Caco-2 (cell line): Measurements from ENCODE around the gene VSTM2A. TPM values are rescaled to one million over a fixed set of nuclear protein-coding genes. Genes with fewer than 3 reads are reported as not detected.

Experiments
- BruUV-seq: library from RNA; stranded (reverse); fragments of 400-500 nt; replicated peaks from 2 replicates; lab custom pipeline; 2021; lab: Mats Ljungman, UMichigan
- CTCF ChIA-PET: fragments of 300-600 bp; sonication (Branson Sonifier 250); formaldehyde crosslinking; loops from one replicate; lab custom pipeline; 2022; ENCODE audit warnings: antibody characterized with exemption; lab: Charles Lee
- POLR2A ChIA-PET: fragments of 300-600 bp; sonication (Branson Sonifier 250); formaldehyde crosslinking; loops from one replicate; lab custom pipeline; 2022; ENCODE audit warnings: antibody characterized with exemption; lab: Charles Lee
- DNase-seq, 2 experiments: peaks; one replicate each; pipeline versions ENCODE4 v3.0.0 to v3.0.0-alpha.2; 2020 to 2022
- H3K27me3 ChIP-seq: replicated peaks from 2 replicates; pipeline ENCODE4 v1.6.0; 2011; ENCODE audit warnings: low read length; ENCODE audit not compliant: control insufficient read depth, insufficient read depth
- H3K36me3 ChIP-seq: 2 replicates; pipeline ENCODE4 v1.5.1; 2011; ENCODE audit warnings: low read length; ENCODE audit not compliant: control insufficient read depth, insufficient read depth
- H3K4me1 ChIP-seq: fragments of 250-450 bp; sonication (Bioruptor Pico); 2 replicates; pipeline ENCODE4 v1.5.1; 2020; ENCODE audit warnings: mild to moderate bottlenecking
- H3K4me3 ChIP-seq: 2 replicates; pipeline ENCODE4 v1.5.1; 2011; ENCODE audit warnings: low read depth, mild to moderate bottlenecking, control low read depth, low read length
- H3K9me3 ChIP-seq: fragments of 250-450 bp; sonication (Bioruptor Pico); 2 replicates; pipeline ENCODE4 v1.5.1; 2020; ENCODE audit warnings: mild to moderate bottlenecking, moderate library complexity
- H3K27ac Mint-ChIP-seq: one replicate; pipeline ENCODE4 v1.8.0; 2022; ENCODE audit warnings: mixed read lengths; ENCODE audit not compliant: unreplicated experiment
- H3K27me3 Mint-ChIP-seq: one replicate; pipeline ENCODE4 v1.8.0; 2022; ENCODE audit warnings: mixed read lengths; ENCODE audit not compliant: insufficient read depth, unreplicated experiment
- H3K36me3 Mint-ChIP-seq: one replicate; pipeline ENCODE4 v1.8.0; 2022; ENCODE audit warnings: mild to moderate bottlenecking, mixed read lengths; ENCODE audit not compliant: insufficient read depth, unreplicated experiment
- H3K4me1 Mint-ChIP-seq: one replicate; pipeline ENCODE4 v1.8.0; 2022; ENCODE audit warnings: low read depth, mixed read lengths; ENCODE audit not compliant: unreplicated experiment
- H3K4me3 Mint-ChIP-seq: one replicate; pipeline ENCODE4 v1.8.0; 2022; ENCODE audit warnings: mild to moderate bottlenecking, moderate library complexity, mixed read lengths; ENCODE audit not compliant: unreplicated experiment
- H3K9me3 Mint-ChIP-seq: one replicate; pipeline ENCODE4 v1.8.0; 2022; ENCODE audit warnings: mixed read lengths; ENCODE audit not compliant: unreplicated experiment
- CTCF ChIP-seq, 2 experiments: fragments of 200-600 bp in 1 of 2; IDR thresholded peaks; 1 replicate in 1 of 2; 2 replicates in 1 of 2; pipeline versions ENCODE4 v1.5.1 to v1.8.0; 2011 to 2022; ENCODE audit warnings: antibody characterized with exemption in 1 of 2, control low read depth in 1 of 2, inconsistent platforms in 1 of 2, low read depth in 1 of 2, low read length in 1 of 2, mild to moderate bottlenecking in 1 of 2, moderate library complexity in 1 of 2; ENCODE audit not compliant: insufficient read depth in 1 of 2, severe bottlenecking in 1 of 2, unreplicated experiment in 1 of 2
- intact Hi-C: fragments of 100-400 bp; cut with micrococcal nuclease; formaldehyde crosslinking; loops from one replicate; pipeline ENCODE4 v1.10.0; 2022; ENCODE audit not compliant: unreplicated experiment
- total RNA-seq: library from RNA; stranded (reverse); gene quantifications from 2 replicates; pipeline ENCODE4 v1.2.3, GENCODE V29; 2022

Gene VSTM2A
- total RNA-seq, 1 experiment from 2014 or later, result not detected

DNA sequence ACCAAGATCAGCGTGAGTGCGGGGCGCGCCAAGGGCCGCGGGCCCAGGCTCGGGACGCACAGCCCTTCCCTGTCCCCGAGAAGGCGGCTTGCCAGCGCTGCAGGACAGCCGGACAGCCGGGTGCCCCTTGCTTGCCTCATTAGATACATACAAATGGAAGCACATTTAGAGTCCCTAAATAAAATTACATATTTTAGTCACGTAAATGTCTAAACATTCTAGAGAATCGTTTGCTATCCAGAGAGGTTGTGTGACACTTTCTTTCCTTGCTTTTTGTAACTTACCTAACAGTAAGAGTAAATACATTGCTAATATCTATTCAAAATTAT is 4.8 kb downstream of the VSTM2A start:
- CTCF ChIA-PET, result interaction anchor here (0.6 kb wide), 1 partner anchor 118 kb away, joined by 3 read pairs; no protein-coding TSS in a partner anchor

DNA sequence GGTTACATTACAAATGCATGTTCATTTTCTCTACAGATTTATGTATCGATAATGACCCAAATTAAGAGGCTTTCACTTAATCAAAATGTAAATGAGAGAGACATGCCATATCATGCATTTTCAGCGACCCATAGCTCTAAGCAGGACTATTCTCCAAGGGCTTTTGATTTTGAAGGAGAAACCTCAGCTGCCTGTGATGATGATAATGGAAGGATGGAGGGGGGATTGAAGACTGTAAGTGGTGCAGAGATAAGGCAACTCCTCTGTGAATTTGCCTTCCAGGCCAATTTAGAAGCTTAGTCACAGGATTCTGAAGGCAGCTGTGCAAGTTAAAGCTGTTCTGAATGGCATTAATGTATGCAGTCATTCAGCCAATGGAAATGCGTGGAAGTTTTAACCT is 8.3 kb downstream of the VSTM2A start:
- no TSS peak for BruUV-seq
- POLR2A ChIA-PET, result no interaction called here
- no peaks in the 10 kb centered on the region for H3K36me3 ChIP-seq
- Mint-ChIP-seq H3K4me1 (no peaks in the 10 kb centered on the region), H3K27me3 (peaks cover 22% of the 10 kb centered on the region), H3K27ac (no peak overlapping the region), H3K9me3 (no peaks in the 10 kb centered on the region), H3K4me3 (no peak overlapping the region), H3K36me3 (no peaks in the 10 kb centered on the region)
- no peak for DNase-seq
- H3K4me3 ChIP-seq, result no peak overlapping the region
- no peaks in the 10 kb centered on the region for H3K4me1 ChIP-seq
- CTCF ChIA-PET, result no interaction called here
- TF ChIP-seq CTCF (IDR thresholded peaks at IDR 0.05; ENCODE audit: insufficient read depth in 1 of 2, low read depth in 1 of 2, low read length in 1 of 2, severe bottlenecking in 1 of 2, unreplicated experiment in 1 of 2), result no peak
- intact Hi-C loops, result no loop called here
- H3K27me3 ChIP-seq, result no peaks in the 10 kb centered on the region
- no peaks in the 10 kb centered on the region for H3K9me3 ChIP-seq

More for the DNA sequence above, 4.8 kb downstream of the VSTM2A start:
- POLR2A ChIA-PET, result no interaction called here
- no peaks in the 10 kb centered on the region for H3K36me3 ChIP-seq
- H3K9me3 ChIP-seq, result no peaks in the 10 kb centered on the region
- no peak overlapping the region; the same call in 1 of the 2 replicates for H3K4me3 ChIP-seq
- H3K27ac Mint-ChIP-seq, result no peak overlapping the region
- H3K27me3 Mint-ChIP-seq, result peaks cover 29% of the 10 kb centered on the region
- H3K9me3 Mint-ChIP-seq, result no peaks in the 10 kb centered on the region
- no peak for DNase-seq
- H3K4me3 Mint-ChIP-seq, result peak overlapping the region; percentile 61
- peaks cover 9% of the 10 kb centered on the region for H3K4me1 Mint-ChIP-seq
- no peaks in the 10 kb centered on the region for H3K4me1 ChIP-seq
- H3K27me3 ChIP-seq, result no peaks in the 10 kb centered on the region
- H3K36me3 Mint-ChIP-seq, result no peaks in the 10 kb centered on the region
- no peak for TF ChIP-seq CTCF (IDR thresholded peaks at IDR 0.05; ENCODE audit: insufficient read depth in 1 of 2, low read depth in 1 of 2, low read length in 1 of 2, severe bottlenecking in 1 of 2, unreplicated experiment in 1 of 2)
- BruUV-seq, result no TSS peak
- intact Hi-C loops, result loop anchor here (1.0 kb wide), 1 partner anchor 117 kb away; no protein-coding TSS in a partner anchor

DNA sequence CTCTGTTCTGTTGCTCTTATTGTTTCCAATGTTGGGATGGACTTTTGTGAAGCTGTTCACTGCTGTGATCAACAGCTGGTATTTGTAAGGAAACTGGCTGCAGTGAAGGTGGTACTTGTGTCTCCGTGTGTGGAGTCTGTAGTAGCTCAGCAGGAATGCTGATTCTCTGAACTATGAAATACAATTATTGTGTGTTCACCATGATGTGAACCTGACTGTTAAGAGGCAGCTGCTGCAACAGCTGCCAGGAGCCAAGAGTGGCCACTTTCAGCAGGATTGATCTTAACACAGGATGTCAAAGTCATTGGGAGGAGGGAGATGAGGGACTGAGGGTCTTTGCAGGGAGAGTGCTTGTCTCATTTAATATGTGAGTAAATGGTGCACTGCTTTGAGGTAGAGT is 13.9 kb downstream of the VSTM2A start:
- no peak overlapping the region for H3K4me3 ChIP-seq
- intact Hi-C loops, result no loop called here
- H3K4me3 Mint-ChIP-seq, result no peak overlapping the region
- no peaks in the 10 kb centered on the region for H3K9me3 Mint-ChIP-seq
- no peaks in the 10 kb centered on the region for H3K4me1 Mint-ChIP-seq
- no peaks in the 10 kb centered on the region for H3K4me1 ChIP-seq
- H3K9me3 ChIP-seq, result no peaks in the 10 kb centered on the region
- BruUV-seq, result no TSS peak
- TF ChIP-seq CTCF (IDR thresholded peaks at IDR 0.05; ENCODE audit: insufficient read depth in 1 of 2, low read depth in 1 of 2, low read length in 1 of 2, severe bottlenecking in 1 of 2, unreplicated experiment in 1 of 2), result no peak
- peaks cover 13% of the 10 kb centered on the region for H3K27me3 Mint-ChIP-seq
- H3K27me3 ChIP-seq, result no peaks in the 10 kb centered on the region
- no peaks in the 10 kb centered on the region for H3K36me3 Mint-ChIP-seq
- DNase-seq, result no peak
- no peaks in the 10 kb centered on the region for H3K36me3 ChIP-seq
- no peak overlapping the region for H3K27ac Mint-ChIP-seq
- ChIA-PET CTCF (no interaction called here), POLR2A (no interaction called here)
